GM23338 (cell line): ENCODE results near the gene TYK2. TPM values are rescaled to one million over a fixed set of nuclear protein-coding genes. Genes with fewer than 3 reads are reported as not detected.

Experiments
- ATAC-seq: fragments of 200-7000 bp; cut with Tn5 transposase; 3 replicates; pipeline ENCODE4 v1.9.1; 2020
- DNase-seq: peaks from one replicate; pipeline ENCODE4 v3.0.0-alpha.2; 2015; ENCODE audit warnings: low spot score
- H2AFZ ChIP-seq: fragments of 200-600 bp; sonication (generic); 2 replicates; pipeline ENCODE4 v1.8.0; 2016; ENCODE audit warnings: antibody characterized with exemption, mild to moderate bottlenecking, moderate library complexity
- H3F3A ChIP-seq: fragments of 200-600 bp; sonication (generic); replicated peaks from 2 replicates; pipeline ENCODE4 v1.8.0; 2017; ENCODE audit warnings: antibody characterized with exemption, mixed run types, low read depth
- H3K27ac ChIP-seq: fragments of 200-600 bp; sonication (generic); 2 replicates; pipeline ENCODE4 v1.6.1; 2016; ENCODE audit warnings: low read depth
- H3K27me3 ChIP-seq: fragments of 200-600 bp; sonication (generic); 2 replicates; pipeline ENCODE4 v1.8.0; 2016; ENCODE audit warnings: mild to moderate bottlenecking, mixed run types, moderate library complexity; ENCODE audit not compliant: insufficient read depth
- H3K36me3 ChIP-seq: fragments of 200-600 bp; sonication (generic); 2 replicates; pipeline ENCODE4 v1.8.0; 2016; ENCODE audit warnings: mild to moderate bottlenecking; ENCODE audit not compliant: insufficient read depth
- H3K4me1 ChIP-seq: fragments of 200-600 bp; sonication (generic); 2 replicates; pipeline ENCODE4 v1.8.0; 2016; ENCODE audit warnings: mild to moderate bottlenecking, moderate library complexity; ENCODE audit not compliant: insufficient read depth
- H3K4me2 ChIP-seq: fragments of 200-600 bp; sonication (generic); 2 replicates; pipeline ENCODE4 v1.7.1; 2017; ENCODE audit warnings: mixed run types
- H3K4me3 ChIP-seq: fragments of 200-600 bp; sonication (generic); 2 replicates; pipeline ENCODE4 v1.6.1; 2016; ENCODE audit warnings: mixed run types
- H3K79me2 ChIP-seq: fragments of 200-600 bp; sonication (generic); replicated peaks from 2 replicates; pipeline ENCODE4 v1.8.0; 2017; ENCODE audit warnings: mild to moderate bottlenecking; ENCODE audit not compliant: insufficient read depth
- H3K9me2 ChIP-seq: fragments of 200-600 bp; sonication (generic); 2 replicates; pipeline ENCODE4 v1.8.0; 2017; ENCODE audit not compliant: insufficient read depth
- H4K20me1 ChIP-seq: fragments of 200-600 bp; sonication (generic); replicated peaks from 2 replicates; pipeline ENCODE4 v1.8.0; 2017; ENCODE audit warnings: mild to moderate bottlenecking; ENCODE audit not compliant: insufficient read depth
- H3K27ac Mint-ChIP-seq: 2 replicates; pipeline ENCODE4 v1.8.0; 2020; ENCODE audit warnings: inconsistent platforms, mild to moderate bottlenecking, moderate library complexity, mixed read lengths
- H3K27me3 Mint-ChIP-seq: 3 replicates; pipeline ENCODE4 v1.8.0; 2022; ENCODE audit warnings: low read depth, mild to moderate bottlenecking, moderate library complexity, mixed read lengths, inconsistent platforms; ENCODE audit not compliant: insufficient read depth, poor library complexity
- H3K36me3 Mint-ChIP-seq: 3 replicates; pipeline ENCODE4 v1.8.0; 2021; ENCODE audit warnings: low read depth, mild to moderate bottlenecking, inconsistent platforms, moderate library complexity, mixed read lengths
- H3K4me1 Mint-ChIP-seq: 3 replicates; pipeline ENCODE4 v1.8.0; 2020; ENCODE audit warnings: mild to moderate bottlenecking, inconsistent platforms, mixed read lengths
- H3K4me3 Mint-ChIP-seq: 3 replicates; pipeline ENCODE4 v1.8.0; 2021; ENCODE audit warnings: moderate library complexity, mild to moderate bottlenecking, inconsistent platforms, mixed read lengths
- H3K9me3 Mint-ChIP-seq: 3 replicates; pipeline ENCODE4 v1.8.0; 2020; ENCODE audit warnings: moderate library complexity, mild to moderate bottlenecking, inconsistent platforms, mixed read lengths
- EZH2phosphoT487 ChIP-seq: fragments of 200-600 bp; sonication (generic); IDR thresholded peaks from one replicate; pipeline ENCODE4 v1.8.1; 2018; ENCODE audit warnings: antibody characterized with exemption; ENCODE audit not compliant: unreplicated experiment
- NANOG ChIP-seq: IDR thresholded peaks from 2 replicates; pipeline ENCODE4 v1.6.1; 2016; ENCODE audit warnings: antibody characterized with exemption, borderline replicate concordance
- REST ChIP-seq: IDR thresholded peaks from one replicate; pipeline ENCODE4 v1.6.1; 2018; ENCODE audit warnings: antibody characterized with exemption; ENCODE audit not compliant: unreplicated experiment
- ZNF462 ChIP-seq: fragments of 250-450 bp; sonication (Bioruptor Pico); IDR thresholded peaks from 2 replicates; pipeline ENCODE4 v1.5.0; 2020; ENCODE audit warnings: mild to moderate bottlenecking, moderate library complexity
- polyA plus RNA-seq: library from polyadenylated mRNA; unstranded; fragments of >200 nt; fragmentation: Nextera tagmentation; extraction: Ambion mirVana; gene quantifications from 2 replicates; pipeline ENCODE4 v1.2.1, GENCODE V29; 2016
- total RNA-seq: library from RNA; depleted of rRNA; stranded (reverse); fragments of >200 nt; shearing (Covaris generic); gene quantifications from 2 replicates; pipeline ENCODE4 v1.2.3, GENCODE V29; 2014

The TYK2 gene
- total and polyA plus RNA-seq, 2 experiments from 2014 or later, result 29.1 to 30.7 TPM

- no peak for TF ChIP-seq ZNF462
Observed at GRCh38 chr19:10428996-10429381, 48.6 kb upstream of the TYK2 start (continued).

GRCh38 chr19:10427169-10427568 lies 46.8 kb upstream of the TYK2 start:
- ATAC-seq (no peak), DNase-seq (no peak)
- Histone ChIP-seq H3K36me3 (no peaks in the 10 kb centered on the region), H3K4me1 (peaks cover 11% of the 10 kb centered on the region; the same call in 1 of the 2 replicates), H3F3A (peaks cover 20% of the 10 kb centered on the region; the same call in 1 of the 2 replicates), H3K79me2 (no peaks in the 10 kb centered on the region), H4K20me1 (no peaks in the 10 kb centered on the region), H2AFZ (no peak overlapping the region), H3K4me2 (no peak overlapping the region), H3K4me3 (no peak overlapping the region), H3K27ac (no peak overlapping the region), H3K27me3 (peaks cover 98% of the 10 kb centered on the region), H3K9me2 (no peaks in the 10 kb centered on the region)
- H3K27me3 Mint-ChIP-seq, result peaks cover 94% of the 10 kb centered on the region
- TF ChIP-seq REST (no peak), EZH2phosphoT487 (no peak), NANOG (no peak)
- H3K36me3 Mint-ChIP-seq, result peaks cover 4% of the 10 kb centered on the region; the same call in 2 of the 3 replicates
- peaks cover 12% of the 10 kb centered on the region for H3K4me1 Mint-ChIP-seq
- H3K27ac Mint-ChIP-seq, result no peak overlapping the region
- H3K9me3 Mint-ChIP-seq, result peaks cover 4% of the 10 kb centered on the region; the same call in 2 of the 3 replicates
- no peak overlapping the region for H3K4me3 Mint-ChIP-seq
